NCI-H460 (cell line): ENCODE data around the gene VPS51. TPM values are rescaled to one million over a fixed set of nuclear protein-coding genes. Genes with fewer than 3 reads are reported as not detected.

Experiments
- DNase-seq: peaks from one replicate; pipeline ENCODE4 v3.0.0-alpha.2; 2016; ENCODE audit warnings: low read depth; ENCODE audit errors: extremely low read depth
- polyA plus RNA-seq: library from polyadenylated mRNA; depleted of rRNA; stranded (reverse); fragments of >200 nt; gene quantifications from 2 replicates; pipeline ENCODE4 v1.2.3, GENCODE V29; 2014; cell fraction: nucleus; rRNA removed
- total RNA-seq: library from RNA; depleted of rRNA; stranded (reverse); fragments of >200 nt; shearing (Covaris generic); gene quantifications from 2 replicates; pipeline ENCODE4 v1.2.3, GENCODE V29; 2014; rRNA removed

The VPS51 gene
- total RNA-seq = 50.3 and 60.0 TPM in 2 replicates
- polyA plus RNA-seq = 116 and 124 TPM in 2 replicates

DNA sequence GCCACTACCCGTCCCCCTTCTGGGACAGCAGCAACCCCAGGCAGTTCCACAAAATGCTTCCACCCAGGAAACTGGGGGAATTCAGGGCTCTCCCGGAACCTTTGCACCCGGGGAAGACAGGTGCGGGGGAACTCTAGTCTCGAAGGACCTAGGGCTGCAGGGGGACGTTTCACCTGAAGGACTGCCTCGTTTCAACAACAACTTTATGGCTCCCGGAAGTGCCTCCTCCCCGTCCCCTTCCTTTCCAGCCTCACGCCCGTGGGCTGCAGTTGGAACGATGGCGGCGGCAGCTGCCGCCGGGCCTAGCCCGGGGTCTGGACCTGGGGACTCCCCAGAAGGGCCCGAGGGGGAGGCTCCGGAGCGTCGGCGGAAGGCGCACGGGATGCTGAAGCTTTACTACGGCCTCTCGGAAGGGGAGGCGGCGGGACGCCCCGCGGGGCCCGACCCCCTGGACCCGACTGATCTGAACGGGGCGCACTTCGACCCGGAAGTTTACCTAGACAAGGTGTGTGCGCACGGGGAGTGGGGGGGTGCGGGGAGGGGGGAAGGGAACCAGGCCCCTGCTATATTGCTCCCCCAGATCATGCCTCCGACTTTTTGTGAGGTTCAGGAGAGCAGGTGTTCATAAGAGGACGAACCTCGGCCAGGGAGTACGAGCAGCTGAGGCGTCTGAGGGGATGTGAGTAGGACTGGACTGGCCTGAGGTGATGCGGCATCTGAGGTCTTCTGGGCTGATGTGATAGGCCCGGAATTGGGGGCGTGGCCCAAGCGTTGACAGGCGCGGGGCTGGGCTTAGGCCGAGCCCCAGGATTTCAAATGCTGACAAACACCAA lies at the start of gene VPS51:
TSS of gene VPS51 (plus strand) at position 241 of the 833 bp plus-strand sequence. CDS start at position 278, 37 bp downstream.
- peak; percentile 69 for DNase-seq

DNA sequence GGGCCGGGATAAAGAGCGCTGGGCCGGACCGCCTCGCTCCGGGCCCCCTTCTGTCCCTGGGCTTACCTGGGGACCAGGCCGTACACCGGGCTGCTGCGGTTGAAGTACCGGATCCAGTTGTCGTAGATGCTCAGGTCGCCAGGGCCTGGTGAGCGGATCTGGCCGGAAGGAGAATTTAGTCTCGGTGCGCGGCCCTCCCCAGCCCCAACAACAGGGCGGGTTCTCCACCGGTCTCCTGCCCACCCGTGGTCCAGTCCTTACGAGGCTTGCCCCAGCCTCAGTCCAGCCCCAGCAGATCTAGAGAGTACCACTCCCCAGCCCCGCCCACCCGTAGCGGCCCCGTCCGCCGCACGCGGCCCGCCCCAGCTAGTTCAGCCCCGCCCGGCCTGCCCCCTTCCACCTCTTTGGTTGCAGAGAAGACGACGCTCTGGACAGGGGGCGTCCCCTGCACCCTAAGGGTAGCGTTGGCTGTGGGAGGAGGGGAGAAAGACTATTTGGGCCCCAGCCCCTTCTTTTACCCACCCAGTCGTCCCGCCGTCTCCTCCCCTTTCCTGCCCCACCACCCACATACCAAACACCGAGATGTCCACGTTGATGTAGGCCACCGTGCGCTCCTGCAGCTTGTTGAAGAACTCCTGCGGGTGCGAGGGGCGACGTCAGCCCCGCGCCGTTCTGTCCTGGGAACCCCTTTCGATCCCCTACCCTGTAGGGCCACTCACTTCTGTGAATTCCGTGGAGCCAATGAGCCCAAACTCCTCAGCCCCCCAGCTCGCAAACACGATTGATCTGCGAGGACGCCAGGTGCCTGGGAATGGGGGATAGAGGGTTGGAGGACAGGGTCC lies 48.2 kb upstream of the VPS51 start:
- DNase-seq = no peak

DNA sequence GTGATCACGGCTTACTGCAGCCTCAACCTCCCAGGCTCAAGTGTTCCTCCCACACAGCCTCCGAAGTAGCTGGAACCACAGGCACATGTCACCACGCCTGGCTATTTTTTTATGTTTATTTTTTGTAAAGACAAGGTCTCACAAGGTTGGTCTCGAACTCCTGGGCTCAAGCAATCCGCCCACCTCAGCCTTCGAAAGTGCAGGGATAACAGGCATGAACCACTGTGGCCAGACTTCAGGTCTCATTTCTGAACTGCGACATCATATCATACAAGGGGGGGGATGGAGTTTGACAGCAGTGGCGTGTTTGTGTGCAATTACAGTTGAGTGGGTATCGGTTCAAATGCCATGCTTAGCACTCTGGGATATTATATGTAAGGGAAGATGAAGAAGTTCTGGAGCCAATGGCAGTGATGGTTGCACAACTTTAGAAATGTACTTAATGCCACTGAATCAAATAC lies 44.6 kb upstream of the VPS51 start:
- no peak for DNase-seq

DNA sequence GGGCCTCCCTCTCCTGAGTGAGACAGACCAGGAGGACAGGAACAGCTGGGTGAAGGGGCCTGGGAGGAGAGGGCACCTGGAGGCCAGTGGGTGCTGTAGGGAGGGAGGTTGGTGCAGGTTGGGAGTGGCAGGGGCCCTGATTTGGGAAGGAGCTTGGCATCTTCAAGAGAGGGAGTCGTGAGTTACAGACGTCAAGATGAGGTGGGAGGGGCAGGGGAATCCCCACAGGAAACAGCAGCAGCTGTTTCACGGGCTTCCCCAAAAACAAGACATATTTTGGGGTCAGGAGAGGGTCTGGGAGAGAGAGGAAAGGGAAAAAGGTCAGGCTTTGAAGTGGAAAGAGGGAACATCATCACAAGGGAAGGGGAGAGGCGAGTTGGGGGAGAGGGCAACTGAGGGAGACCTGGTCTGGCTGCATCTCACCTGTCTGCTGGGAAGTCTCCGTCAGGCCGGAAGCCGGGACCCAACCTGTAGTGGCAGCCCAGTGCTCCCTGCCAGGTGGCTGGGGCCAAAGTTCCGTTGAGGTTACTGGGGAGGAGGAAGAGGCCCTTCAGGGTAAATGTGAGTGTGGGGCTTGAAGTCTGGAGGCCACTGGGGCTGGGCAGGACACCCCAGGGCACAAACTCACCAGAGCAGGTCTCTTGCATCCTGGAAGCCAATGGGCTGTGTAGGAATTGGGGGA lies 42.0 kb upstream of the VPS51 start:
- DNase-seq = no peak

DNA sequence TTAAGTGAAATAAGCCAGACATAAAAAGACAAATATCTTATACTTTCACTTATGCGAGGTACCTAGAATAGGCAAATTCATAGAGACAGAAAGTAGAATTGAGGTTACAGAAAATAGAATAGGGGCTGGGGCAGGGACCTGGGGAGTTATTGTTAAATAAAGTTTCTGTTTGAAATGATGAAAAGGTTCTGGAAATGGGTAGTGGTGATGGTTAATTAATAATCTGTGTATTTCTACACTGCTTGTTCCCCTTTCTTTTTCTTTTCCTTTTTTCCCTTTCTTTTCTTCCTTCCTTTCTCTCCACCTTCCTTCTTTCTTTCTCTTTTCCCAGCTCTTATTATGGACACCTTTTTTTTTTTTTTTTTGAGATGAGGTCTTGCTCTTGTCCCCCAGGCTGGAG lies 40.5 kb upstream of the VPS51 start:
- DNase-seq = no peak

DNA sequence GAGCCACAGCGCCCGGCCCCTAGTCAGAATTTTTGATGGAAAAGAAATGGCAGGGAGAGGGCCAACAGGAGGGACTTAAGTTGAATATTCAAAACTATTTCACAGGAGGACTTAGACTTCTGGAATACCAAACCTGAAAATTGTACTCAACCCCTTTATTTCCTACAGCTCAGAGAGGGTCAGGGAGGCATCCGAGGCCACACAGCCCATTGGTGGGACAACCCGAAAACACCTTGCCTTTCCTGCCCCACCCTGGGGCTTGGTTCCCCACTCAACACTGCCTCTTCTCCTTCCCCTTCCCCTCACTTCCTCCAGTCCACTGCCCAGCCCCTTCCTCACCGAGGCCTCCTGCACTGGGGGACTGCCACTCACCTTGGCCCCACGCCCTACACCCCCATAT lies 39.0 kb upstream of the VPS51 start:
- no peak for DNase-seq

DNA sequence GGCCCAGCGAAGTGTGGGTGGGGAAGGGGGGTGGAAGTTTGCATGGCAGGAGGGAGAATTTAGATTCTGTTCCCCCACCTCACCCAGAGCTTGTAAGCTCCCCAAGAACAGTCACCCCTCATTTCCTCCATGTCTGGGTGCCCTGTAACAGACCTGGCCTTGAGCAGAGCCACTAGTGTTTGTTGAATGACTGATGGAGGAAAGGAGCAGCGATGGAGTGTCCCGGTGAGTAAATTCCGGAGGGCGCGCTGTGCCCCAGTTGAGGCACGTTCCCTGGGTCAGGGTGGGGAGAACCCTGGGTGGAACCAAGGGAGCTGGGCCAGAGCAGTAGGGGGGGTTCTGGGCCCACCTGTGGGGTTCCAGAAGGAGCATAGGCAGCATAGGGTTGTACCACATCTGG lies 38.5 kb upstream of the VPS51 start:
- DNase-seq = no peak

DNA sequence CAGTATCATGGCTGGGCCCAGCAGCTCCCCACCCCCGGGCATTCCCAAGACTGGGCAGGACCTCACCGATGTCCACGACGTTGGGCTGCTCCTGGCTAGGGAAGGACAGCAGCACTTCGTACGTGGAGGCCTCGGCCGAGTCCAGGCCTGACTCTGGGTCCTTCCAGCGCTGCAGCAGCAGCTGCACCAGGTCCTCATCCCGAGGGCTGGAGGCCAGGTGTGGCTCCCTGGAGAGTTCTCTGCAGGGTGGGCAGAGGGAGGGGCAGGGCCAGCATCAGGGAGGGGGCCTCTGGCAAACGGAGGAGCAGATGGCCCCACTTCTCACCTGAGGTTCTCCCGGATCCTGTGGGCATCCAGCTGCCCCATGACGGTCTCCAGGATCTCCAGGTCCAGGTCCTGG lies 38.0 kb upstream of the VPS51 start:
- DNase-seq = no peak

DNA sequence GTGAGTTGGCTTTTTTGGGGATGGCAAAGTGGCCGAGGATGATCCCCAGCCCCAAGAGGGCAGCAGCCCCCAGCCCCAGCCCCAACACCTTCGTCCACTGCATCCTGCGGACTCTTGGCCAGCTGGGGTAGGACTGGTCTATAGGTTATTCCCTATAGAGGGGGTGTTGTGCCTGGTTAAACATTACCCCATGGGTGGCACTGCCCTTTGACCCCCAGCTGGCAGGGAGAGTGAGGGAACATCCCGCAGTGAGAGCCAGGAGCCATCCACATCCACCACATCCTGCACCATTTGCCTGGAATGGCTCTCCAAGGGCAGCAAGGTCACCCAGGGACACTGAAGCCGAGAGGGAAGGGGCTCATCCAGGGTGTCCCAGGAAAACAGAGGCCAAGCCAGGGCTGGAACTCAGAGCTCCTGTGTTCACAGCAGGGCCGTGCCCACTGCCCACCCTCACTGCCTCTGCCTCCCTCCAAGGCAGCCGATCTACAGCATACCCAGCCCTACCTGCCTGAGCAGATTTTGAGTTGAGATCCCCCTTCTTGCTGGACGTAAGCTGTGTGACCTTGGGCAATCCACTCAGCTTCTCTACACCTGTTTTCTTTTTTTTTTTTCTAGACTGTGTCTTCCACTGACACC lies 37.5 kb upstream of the VPS51 start, which contains the start of gene NAALADL1:
TSS of gene NAALADL1 (minus strand) at position 135 of the 636 bp plus-strand sequence. CDS start at position 103, 32 bp downstream.
- no peak for DNase-seq

DNA sequence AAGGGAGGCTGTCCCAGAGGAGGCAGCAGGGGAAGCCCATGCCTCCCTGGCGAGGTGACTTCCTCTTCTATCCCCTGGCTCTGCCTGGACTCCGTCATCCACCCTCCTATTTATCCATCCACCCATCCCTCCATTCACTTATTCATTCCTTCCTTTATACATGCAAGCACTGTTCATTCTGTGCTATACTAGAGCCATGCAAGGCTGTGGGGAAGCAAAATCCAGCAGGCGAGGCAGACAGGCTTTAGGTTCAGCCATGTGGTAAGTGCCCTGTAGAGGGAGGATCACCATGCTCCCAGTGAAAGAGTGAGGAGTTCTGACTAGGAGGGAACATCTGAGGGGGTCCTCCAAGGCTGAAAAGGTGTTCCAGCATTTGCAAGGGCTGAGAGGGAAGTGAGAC lies 36.5 kb upstream of the VPS51 start:
- no peak for DNase-seq

DNA sequence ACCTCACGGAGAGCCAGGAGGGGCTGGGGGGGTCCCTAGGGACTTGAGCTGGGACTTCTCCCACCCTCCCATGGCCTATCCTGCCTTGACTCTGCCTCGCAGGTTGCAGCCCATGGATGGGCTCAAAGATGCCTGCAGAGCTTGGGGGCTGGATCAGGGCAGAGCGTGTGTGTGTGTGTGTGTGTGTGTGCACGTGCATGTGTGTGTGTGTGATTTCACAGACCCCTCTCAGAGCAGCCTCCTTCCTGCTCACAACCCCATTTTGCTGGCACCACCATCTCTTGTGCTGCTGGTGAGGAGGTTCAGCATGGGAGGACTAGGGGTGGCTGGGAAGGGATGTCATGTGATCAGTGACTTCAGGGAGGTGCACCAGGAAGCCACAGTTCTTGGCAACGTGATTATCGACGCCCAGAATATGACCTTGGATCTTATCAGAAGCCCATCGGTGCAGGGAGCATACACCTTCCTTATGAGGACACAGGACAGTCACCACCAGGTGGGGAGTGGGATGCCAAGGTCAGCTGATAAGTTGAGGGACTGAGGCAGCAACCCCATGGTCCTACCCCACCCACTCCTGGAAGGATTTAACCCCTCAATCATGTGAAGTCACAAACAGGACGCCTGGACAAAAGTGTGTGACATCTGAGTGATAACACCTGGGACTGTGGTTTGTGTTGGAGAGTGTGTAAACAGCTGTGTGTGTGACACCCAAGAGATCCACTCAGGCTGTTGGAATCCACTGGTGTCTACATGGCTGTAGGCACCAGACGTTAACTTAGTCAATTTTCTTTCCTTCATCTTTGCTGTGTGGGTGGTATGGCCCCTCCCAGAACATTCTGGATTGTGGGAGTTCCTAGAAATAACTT lies 35.8 kb upstream of the VPS51 start:
- no peak for DNase-seq

DNA sequence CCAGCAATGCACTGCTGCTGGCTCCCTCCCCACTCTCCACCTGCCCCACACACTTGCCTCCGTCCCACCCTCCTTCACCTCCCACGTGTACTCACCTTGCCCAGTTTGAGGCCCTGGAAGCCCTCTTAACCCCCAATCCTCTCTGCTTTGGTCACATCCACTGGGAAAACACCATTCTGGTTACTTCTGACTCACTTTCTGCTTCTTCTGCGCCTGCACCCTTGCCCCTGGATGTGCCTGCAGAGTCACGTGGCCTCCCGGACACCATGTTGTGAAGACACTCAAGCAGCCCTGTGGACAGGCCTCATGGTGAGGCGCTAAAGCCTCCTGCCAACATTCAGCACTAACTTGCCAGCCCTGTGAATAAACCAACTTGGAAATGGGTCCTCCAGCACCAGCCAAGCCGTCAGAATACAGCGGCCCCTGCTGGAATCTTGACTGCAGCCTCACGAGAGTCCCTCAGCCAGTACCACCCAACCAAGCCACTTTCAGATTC lies 35.1 kb upstream of the VPS51 start:
- DNase-seq = no peak

DNA sequence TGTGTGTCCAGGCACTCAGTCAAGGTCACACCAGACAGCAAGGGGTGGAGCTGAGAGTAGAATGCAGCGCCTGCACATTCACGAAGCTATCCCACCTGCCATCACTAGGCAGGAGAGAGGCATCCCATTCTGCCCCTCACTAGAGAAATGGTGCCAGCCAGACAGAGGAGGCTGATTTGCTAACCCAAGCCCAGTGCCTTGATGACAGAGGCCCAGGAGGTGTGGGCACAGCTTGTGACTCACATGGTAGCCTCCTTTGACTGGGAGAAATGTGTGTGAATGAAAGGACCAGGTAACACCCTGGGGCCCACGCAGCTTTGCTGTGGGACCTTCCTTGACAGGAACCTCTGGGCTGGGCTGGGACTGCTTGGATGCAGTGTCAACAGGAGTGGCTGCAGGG lies 32.5 kb upstream of the VPS51 start:
- no peak for DNase-seq

DNA sequence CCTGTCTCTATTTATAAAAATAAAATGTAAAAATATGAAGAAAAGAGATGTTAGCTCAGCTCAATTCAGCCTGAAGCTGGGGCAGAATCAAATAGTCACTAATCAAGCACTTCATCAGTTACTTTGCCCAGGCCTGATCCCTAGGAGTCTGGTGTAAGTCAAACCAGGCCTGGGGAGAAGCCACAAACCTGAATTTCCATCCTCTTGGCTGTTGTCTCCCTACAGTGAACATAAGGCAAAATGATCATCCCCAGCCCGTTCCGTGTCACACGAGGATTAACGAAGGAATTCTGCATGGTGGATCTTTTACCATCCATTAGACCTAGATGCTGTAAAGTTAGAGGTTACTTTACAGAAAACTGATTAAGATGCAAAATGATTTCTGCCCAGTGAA lies 31.2 kb upstream of the VPS51 start:
- no peak for DNase-seq

DNA sequence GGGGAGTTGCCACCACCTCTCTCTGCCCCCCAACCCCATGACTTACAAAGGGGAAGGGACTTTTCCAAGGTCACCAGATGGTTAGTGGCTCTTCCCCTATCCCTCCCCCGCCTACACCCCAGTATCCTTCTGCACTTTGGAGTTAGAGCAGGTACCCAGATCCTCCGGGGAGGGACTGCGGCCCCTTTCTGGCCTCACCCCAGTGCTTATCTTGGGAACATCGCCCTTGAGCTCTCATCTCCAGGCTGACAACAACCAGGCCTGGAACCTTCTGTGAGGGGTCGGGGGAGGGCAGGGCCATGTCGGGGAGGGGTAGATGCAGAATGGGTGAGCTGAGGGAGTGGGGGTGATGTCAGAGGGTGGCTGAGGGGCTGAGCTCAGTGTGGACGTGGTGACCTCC lies 30.2 kb upstream of the VPS51 start:
- no peak for DNase-seq

DNA sequence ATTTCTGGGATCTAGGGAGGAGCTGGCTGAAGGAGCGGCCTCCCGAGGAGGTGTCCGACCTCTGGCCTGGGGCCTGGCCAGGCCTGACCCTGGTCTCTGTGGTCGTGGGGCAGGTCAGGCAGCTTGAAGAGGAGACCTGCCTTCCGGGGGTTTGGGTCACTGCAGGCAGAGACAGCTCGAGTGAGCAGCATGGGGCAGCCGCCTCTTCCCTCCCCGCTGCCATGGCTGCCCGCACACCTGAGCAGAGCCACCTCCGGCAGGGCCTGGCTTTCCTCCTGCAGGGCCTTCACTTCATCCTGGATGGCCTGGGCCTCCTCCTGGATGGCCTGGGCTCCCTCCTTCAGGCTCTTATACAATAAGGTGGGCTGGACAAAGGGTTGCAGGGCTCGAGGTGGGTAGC lies 29.7 kb upstream of the VPS51 start:
- no peak for DNase-seq

DNA sequence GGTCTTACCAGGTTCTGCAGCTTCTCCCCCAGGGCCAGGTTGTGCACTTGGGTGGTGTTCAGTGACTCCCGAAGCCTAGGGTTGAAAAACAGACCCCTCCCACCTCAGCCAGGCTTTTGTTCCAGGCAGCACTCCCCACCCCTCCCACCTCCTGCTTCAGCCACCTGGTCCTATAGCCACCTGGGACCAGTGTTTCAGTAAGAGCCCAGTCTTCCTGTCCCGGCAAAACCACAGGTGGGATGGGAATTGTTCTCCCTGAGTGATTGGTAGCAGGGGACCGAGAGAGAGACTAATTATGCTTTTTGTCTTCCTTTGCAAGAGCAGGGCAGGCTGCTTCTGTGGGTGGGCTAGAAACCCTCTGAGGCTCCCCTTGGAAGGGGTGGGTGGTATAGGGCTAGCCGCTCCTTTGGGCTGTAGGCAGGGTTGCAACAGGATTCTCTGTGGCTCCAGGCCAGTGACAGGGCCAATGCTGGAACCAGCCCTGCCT lies 29.2 kb upstream of the VPS51 start:
- DNase-seq = no peak

DNA sequence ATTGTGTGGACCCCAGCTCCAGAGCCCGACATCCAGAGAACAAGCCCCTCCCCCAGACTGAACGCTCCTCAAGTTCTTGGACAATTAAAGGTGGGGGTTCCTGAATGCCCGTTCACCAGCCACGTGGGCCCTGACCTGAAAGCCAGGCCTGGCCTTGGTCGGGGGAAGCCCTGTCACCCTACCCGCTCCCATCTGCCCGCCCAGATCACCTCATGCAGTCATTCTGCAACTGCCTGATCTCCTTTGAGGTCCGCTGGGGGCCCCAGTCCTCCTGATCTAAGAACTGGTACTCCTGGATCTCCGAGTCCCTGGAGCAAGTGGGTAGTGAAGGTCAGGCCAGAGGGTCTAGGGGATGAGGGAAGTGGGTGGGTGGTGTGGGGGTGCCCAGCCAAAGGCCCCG lies 28.6 kb upstream of the VPS51 start:
- no peak for DNase-seq

DNA sequence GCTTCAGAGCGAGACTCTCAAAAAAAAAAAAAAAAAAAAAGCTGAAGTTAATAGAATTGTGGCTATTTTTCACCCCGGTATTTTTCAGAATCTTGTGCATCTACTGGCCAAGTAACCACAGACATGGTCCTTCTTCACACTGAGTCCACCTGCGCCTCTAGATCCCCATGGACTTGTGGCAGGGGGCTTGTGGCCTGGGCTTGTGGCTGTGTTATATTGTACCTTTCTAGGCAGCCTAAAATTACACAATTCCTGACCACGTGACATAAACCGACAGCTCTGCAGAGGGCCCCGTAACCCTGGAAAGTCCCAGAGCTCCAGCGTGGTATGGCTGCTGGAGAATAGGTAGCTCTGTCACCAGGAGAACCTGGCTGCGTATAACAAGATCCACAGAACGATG lies 26.8 kb upstream of the VPS51 start:
- DNase-seq = no peak
